Smooth muscle cell (in vitro differentiated cells): Measurements from ENCODE around the gene KRTAP12-3. TPM values are rescaled to one million over a fixed set of nuclear protein-coding genes. Genes with fewer than 3 reads are reported as not detected.

ENCODE experiments used
- DNase-seq: peaks from one replicate; lab custom pipeline; 2025; ENCODE audit not compliant: unreplicated experiment; lab: John Stamatoyannopoulos, UW
- H2AFZ ChIP-seq: fragments of 200-600 bp; sonication (generic); 2 replicates; pipeline ENCODE4 v1.6.0; 2016; ENCODE audit warnings: antibody characterized with exemption, low read depth, mild to moderate bottlenecking
- H3F3A ChIP-seq: fragments of 200-600 bp; sonication (generic); 2 replicates; pipeline ENCODE4 v1.6.0; 2017; ENCODE audit warnings: antibody characterized with exemption, low read depth
- H3K27ac ChIP-seq: fragments of 200-600 bp; sonication (generic); 2 replicates; pipeline ENCODE4 v1.5.1; 2016; ENCODE audit warnings: low read depth, mild to moderate bottlenecking
- H3K27me3 ChIP-seq: fragments of 200-600 bp; sonication (generic); 2 replicates; pipeline ENCODE4 v1.6.1; 2016; ENCODE audit warnings: low read depth, mild to moderate bottlenecking
- H3K36me3 ChIP-seq: fragments of 200-600 bp; sonication (generic); 2 replicates; pipeline ENCODE4 v1.5.1; 2016; ENCODE audit warnings: low read depth
- H3K4me1 ChIP-seq: fragments of 200-600 bp; sonication (generic); 2 replicates; pipeline ENCODE4 v1.5.1; 2016; ENCODE audit warnings: low read depth
- H3K4me2 ChIP-seq: fragments of 200-600 bp; sonication (generic); 2 replicates; pipeline ENCODE4 v1.6.0; 2016; ENCODE audit warnings: mild to moderate bottlenecking
- H3K4me3 ChIP-seq: fragments of 200-600 bp; sonication (generic); 2 replicates; pipeline ENCODE4 v1.5.1; 2016; ENCODE audit warnings: mild to moderate bottlenecking
- H3K79me2 ChIP-seq: fragments of 200-600 bp; sonication (generic); 2 replicates; pipeline ENCODE4 v1.6.0; 2016; ENCODE audit warnings: low read depth, mild to moderate bottlenecking
- H3K9ac ChIP-seq: fragments of 200-600 bp; sonication (generic); 2 replicates; pipeline ENCODE4 v1.6.0; 2016; ENCODE audit warnings: low read depth
- H3K9me3 ChIP-seq: fragments of 200-600 bp; sonication (generic); replicated peaks from 2 replicates; pipeline ENCODE4 v1.5.1; 2016; ENCODE audit warnings: low read depth
- H4K20me1 ChIP-seq: fragments of 200-600 bp; sonication (generic); 2 replicates; pipeline ENCODE4 v1.6.0; 2016; ENCODE audit warnings: low read depth
- CTCF ChIP-seq: fragments of 200-600 bp; sonication (generic); IDR thresholded peaks from 2 replicates; pipeline ENCODE4 v1.5.1; 2017; ENCODE audit warnings: borderline replicate concordance, mild to moderate bottlenecking, antibody characterized with exemption; ENCODE audit not compliant: insufficient read depth, poor library complexity, severe bottlenecking
- WGBS: methylation state at CpG from one replicate; pipeline ENCODE4 v1.1.7; 2016; ENCODE audit warnings: low lambda C conversion rate; 5-methylcytosine and 5-hydroxymethylcytosine counted together
- polyA plus RNA-seq: library from polyadenylated mRNA; unstranded; fragments of >200 nt; fragmentation: Nextera tagmentation; extraction: Ambion mirVana; gene quantifications from 2 replicates; pipeline ENCODE4 v1.2.1, GENCODE V29; 2016
- total RNA-seq: library from RNA; depleted of rRNA; stranded (reverse); fragments of >200 nt; gene quantifications from 2 replicates; pipeline ENCODE4 v1.2.3, GENCODE V29; 2014

Gene KRTAP12-3
- total and polyA plus RNA-seq, 2 experiments from 2014 or later: not detected

- no peaks in the 10 kb centered on the region for H3K36me3 ChIP-seq
- no peaks in the 10 kb centered on the region for H3K27me3 ChIP-seq
- no peaks in the 10 kb centered on the region for H3K4me1 ChIP-seq
- no peak overlapping the region for H3K4me3 ChIP-seq
- no peak for TF ChIP-seq CTCF
- H3K9ac ChIP-seq: no peak overlapping the region
- H3F3A ChIP-seq: no peaks in the 10 kb centered on the region
- no peak overlapping the region for H3K4me2 ChIP-seq
- H2AFZ ChIP-seq: no peak overlapping the region
- no peak for DNase-seq
- no peaks in the 10 kb centered on the region for H4K20me1 ChIP-seq
- 69% methylated on average over 8 of the region's 8 CpGs for WGBS
- H3K9me3 ChIP-seq: no peaks in the 10 kb centered on the region
- H3K79me2 ChIP-seq: no peaks in the 10 kb centered on the region
- H3K27ac ChIP-seq: no peak overlapping the region
These were observed 10.5 kb upstream of the KRTAP12-3 start for GRCh38 chr21:44647222-44647552.

GRCh38 chr21:44648557-44649311 is 9.0 kb upstream of the KRTAP12-3 start:
- Histone ChIP-seq H3K27me3 (no peaks in the 10 kb centered on the region), H3K4me3 (no peak overlapping the region), H3K9me3 (no peaks in the 10 kb centered on the region), H3K4me1 (no peaks in the 10 kb centered on the region), H2AFZ (no peak overlapping the region), H3K79me2 (no peaks in the 10 kb centered on the region), H3K4me2 (no peak overlapping the region), H3K36me3 (no peaks in the 10 kb centered on the region), H3K27ac (no peak overlapping the region), H4K20me1 (no peaks in the 10 kb centered on the region), H3K9ac (no peak overlapping the region), H3F3A (no peaks in the 10 kb centered on the region)
- no peak for TF ChIP-seq CTCF
- 84% methylated on average over 33 of the region's 33 CpGs for WGBS
- no peak for DNase-seq

GRCh38 chr21:44649521-44650100 is 8.1 kb upstream of the KRTAP12-3 start:
- Histone ChIP-seq H3F3A (no peaks in the 10 kb centered on the region), H3K4me2 (no peak overlapping the region), H3K9me3 (no peaks in the 10 kb centered on the region), H3K36me3 (no peaks in the 10 kb centered on the region), H3K4me3 (no peak overlapping the region), H3K9ac (no peak overlapping the region), H2AFZ (no peak overlapping the region), H3K4me1 (no peaks in the 10 kb centered on the region), H3K79me2 (no peaks in the 10 kb centered on the region), H3K27ac (no peak overlapping the region), H3K27me3 (no peaks in the 10 kb centered on the region), H4K20me1 (no peaks in the 10 kb centered on the region)
- TF ChIP-seq CTCF: no peak
- WGBS: 93% methylated on average over 18 of the region's 18 CpGs
- no peak for DNase-seq
